GM19025 (cell line): ENCODE measurements around the gene KAT2A.

Experiments
- ATAC-seq: cut with Tn5 transposase; IDR thresholded peaks from one replicate; pipeline ENCODE4 v1.9.1; 2021; ENCODE audit warnings: mild to moderate bottlenecking, low read depth, moderate library complexity; ENCODE audit not compliant: unreplicated experiment

KAT2A gene

GRCh38 chr17:42065201-42065600 lies 56.0 kb downstream of the KAT2A start:
- no peak for ATAC-seq
